HG03108 (cell line): ENCODE measurements around the gene PSMD13.
"Not testable (repeated sequence)": the region's sequence is repeated elsewhere in the genome, so short reads cannot be mapped to it uniquely, and the experiment has no call there.

Source experiments
- ATAC-seq: cut with Tn5 transposase; IDR thresholded peaks from one replicate; pipeline ENCODE4 v1.9.1; 2021; ENCODE audit warnings: moderate library complexity; ENCODE audit not compliant: unreplicated experiment

PSMD13 gene

DNA sequence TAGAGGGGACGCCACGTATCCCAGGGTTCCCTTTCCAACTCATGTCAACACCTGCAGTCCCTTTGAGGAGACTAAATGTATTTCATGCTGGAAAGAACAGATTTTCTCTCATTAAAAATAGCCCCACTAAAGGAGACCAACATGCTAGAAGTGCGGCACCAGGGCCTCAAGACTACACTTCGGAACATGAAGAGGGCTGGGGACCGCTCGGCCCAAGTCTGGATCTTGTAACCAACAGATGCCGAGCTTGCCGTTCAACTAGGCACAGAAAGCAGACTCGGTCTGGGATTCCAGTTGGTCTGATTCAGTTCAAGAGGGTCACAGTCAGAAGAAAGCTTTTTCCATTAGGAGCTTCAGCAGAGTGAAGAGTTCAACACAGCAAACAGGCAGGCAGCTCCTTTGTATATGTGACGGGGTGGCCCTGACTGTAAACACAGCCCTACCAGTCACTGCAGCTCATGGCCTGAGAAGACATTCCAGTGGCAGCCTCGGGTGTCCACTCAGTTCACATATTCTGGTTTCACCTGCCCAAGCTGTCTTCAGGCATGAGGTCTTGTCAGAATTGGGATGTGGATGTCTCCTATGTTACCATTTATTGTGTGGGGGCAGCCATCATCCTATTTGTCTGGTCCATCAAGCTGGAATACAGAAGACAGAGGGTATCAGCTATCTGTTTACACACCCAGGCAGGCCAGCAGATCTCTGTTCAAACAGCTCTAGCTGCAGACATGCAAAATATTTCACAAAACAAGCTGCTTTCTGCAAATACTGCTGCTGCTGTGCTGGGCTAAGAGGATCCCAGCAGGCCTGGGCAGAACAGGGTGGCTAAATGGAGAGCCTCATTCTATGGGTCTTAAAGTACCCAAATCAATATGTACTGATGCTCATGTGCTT lies 20.4 kb upstream of the PSMD13 start:
- no peak for ATAC-seq

GRCh38 chr11:217704-218103 lies 19.1 kb upstream of the PSMD13 start:
- no peak for ATAC-seq

- no peak for ATAC-seq
These were observed 17.8 kb upstream of the PSMD13 start for GRCh38 chr11:218815-219593.

DNA sequence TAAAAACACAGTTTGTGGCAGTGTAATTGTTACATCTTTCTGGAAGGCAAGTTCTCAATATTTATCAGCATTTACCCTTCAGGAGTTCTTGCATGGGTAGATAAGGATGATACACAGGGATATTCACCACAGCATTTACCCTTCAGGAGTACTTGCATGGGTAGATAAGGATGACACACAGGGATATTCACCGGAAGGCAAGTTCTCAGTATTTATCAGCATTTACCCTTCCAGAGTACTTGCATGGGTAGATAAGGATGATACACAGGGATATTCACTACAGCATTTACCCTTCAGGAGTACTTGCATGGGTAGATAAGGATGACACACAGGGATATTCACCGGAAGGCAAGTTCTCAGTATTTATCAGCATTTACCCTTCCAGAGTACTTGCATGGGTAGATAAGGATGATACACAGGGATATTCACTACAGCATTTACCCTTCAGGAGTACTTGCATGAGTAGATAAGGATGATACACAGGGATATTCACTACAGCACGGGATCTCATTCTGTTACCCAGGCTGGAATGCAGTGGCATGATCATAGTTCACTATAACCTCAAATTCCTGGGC lies 16.0 kb upstream of the PSMD13 start:
- ATAC-seq: not testable (repeated sequence)

DNA sequence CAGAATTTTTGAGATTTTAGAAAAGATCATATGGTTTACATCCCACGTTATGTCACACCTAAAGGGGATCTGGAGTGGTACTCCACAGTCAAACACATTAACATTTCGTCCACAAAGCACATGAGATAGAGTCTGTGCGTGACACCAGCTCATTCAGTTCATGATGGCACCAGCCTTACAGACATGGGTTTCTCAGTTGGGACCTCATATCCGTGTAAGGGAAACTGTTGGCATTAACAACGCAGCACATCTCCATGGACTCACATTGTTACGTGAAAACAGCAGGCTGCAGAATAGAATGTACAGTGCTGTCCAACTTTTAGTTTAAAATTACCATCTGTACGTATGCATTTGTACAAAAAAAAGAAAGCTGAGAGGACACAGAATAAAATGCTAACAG lies 15.2 kb upstream of the PSMD13 start:
- no peak for ATAC-seq

DNA sequence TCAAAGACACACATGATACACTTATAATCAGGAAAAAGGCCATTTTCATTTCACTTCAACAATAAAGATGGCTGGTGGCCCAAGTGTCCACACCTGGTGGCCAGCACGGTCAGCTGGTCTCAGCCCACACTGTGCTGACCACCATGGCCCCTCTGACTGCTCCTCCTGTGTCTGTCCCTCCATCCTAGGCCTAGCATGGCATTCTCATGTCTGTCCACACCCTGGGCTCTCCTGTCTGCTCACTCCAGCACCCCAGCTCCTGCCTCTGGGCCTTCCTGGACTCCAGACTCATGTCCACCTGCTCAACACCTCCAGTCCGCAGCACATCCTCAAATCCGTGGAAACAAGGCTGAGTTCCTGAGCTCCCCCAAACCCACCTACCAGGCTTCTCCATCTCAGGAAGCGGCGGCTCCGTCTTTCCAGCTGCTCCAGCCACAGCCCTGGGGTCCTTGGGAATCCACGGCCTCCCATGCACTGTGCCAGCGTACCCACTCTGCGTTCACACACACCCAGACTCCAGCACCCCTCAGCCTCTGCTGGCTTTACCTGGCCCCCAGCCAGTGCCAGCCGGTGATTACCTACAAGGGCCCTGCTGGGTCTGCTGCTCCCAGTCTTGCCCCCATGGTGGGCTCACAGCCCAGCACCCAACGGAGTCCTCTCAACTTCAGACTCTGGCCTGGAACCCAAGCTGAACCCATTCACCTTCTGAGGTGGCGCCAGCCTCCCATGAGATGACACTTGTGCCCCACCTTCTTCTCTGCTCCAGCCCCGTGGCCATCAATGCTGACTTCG lies 14.6 kb upstream of the PSMD13 start:
- no peak for ATAC-seq

- ATAC-seq: no peak
These were observed 13.6 kb upstream of the PSMD13 start for GRCh38 chr11:223026-223789.

DNA sequence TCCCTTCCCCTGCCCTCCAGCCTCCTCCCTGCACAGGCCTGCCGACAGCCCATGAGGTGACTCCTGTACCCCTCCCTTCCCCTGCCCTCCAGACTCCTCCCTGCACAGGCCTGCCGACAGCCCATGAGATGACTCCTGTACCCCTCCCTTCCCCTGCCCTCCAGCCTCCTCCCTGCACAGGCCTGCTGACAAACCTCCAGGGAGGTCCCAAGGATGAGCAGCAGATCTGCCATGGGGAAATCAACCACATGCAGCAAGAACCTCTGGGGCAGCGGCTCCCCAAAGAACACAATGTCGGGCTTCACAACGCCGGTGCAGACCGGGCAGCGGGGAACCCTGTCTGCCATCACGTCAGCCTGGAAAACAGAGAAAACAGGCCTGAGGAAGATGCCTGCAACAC lies 12.9 kb upstream of the PSMD13 start:
- no peak for ATAC-seq

GRCh38 chr11:224424-224823 lies 12.4 kb upstream of the PSMD13 start:
- no peak for ATAC-seq

GRCh38 chr11:225734-226453 lies 10.9 kb upstream of the PSMD13 start:
- ATAC-seq: peak; percentile 69

- no peak for ATAC-seq
These were observed 8.9 kb upstream of the PSMD13 start for GRCh38 chr11:227824-228379.

- no peak for ATAC-seq
These were observed 6.3 kb upstream of the PSMD13 start for GRCh38 chr11:230431-230830.

- ATAC-seq: no peak
These were observed 3.8 kb upstream of the PSMD13 start for GRCh38 chr11:232783-233565.

GRCh38 chr11:235180-235579 lies 1.6 kb upstream of the PSMD13 start:
- no peak for ATAC-seq

DNA sequence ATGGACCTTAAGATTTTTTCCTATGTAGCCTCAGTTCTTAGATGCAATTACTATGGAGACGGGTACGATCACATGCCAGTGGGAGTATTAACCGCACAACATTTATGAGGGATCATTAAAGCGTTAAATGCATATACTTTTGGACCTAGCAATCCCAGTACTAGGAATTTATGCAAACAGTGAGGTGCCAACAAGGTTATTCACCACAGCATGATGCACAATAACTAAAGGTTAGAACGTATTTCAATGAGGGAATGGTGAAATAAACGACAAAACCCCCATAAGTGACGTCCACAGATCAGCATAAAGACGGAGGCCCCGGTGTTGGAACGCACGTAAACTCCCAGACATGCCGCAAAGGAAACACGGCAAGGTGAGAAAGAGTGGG lies 1.2 kb upstream of the PSMD13 start:
- peak; percentile 7 for ATAC-seq

- ATAC-seq: peak; percentile 71
These were observed 591 bp upstream of the PSMD13 start, which contains the start of gene SIRT3 for GRCh38 chr11:235997-236773. SIRT3 (minus strand) TSS chr11:236342; CDS start chr11:236328, 14 bp downstream.

DNA sequence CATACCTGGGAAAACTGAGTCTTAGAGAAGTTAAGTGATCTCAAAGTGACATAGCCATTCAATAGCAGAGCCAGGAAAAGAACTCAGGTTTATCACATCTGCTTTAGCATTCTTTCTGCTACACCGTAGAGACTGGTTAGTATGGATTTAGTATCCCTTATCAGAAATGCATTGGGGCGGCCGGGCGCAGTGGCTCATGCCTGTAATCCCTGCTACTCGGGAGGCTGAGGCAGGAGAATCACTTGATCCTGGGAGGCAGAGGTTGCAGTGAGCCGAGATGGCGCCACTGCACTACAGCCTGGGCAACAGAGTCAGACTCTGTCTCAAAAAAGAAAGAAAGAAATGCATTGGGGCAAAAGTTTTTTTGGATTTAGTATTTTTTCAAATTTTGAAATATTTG lies 1.6 kb downstream of the PSMD13 start:
- not testable (repeated sequence) for ATAC-seq

DNA sequence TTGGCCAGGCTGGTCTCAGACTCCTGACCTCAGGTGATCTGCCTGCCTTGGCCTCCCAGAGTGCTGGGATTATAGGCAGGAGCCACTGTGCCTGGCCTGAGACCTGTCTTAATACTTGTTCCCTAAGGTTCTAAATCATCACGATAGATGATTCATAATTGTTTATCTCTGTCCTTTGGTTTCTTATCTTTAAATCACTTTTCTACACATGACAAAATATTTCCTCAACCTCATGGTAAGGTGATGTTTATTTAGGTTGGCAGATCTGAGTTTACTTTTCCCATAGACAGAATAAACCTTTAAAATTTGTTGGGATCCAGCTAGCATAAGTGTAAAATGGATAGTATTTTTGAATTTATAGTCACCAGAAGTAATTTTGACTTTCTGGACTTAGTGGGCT lies 3.5 kb downstream of the PSMD13 start:
- ATAC-seq: no peak
